HUES48 (cell line): ENCODE measurements around the gene SCUBE1.

Experiments
- H3K27ac ChIP-seq: one replicate; pipeline ENCODE4 v1.7.0; 2013; ENCODE audit warnings: low read depth, low read length, inconsistent platforms
- H3K27me3 ChIP-seq: 2 replicates; pipeline ENCODE4 v1.6.1; 2013; ENCODE audit warnings: mild to moderate bottlenecking, low read length; ENCODE audit not compliant: control insufficient read depth, insufficient read depth
- H3K36me3 ChIP-seq: 2 replicates; pipeline ENCODE4 v1.6.1; 2013; ENCODE audit warnings: low read length; ENCODE audit not compliant: control insufficient read depth, insufficient read depth
- H3K4me1 ChIP-seq: 2 replicates; pipeline ENCODE4 v1.6.1; 2013; ENCODE audit warnings: mild to moderate bottlenecking, low read length; ENCODE audit not compliant: control insufficient read depth, insufficient read depth
- H3K4me3 ChIP-seq: 2 replicates; pipeline ENCODE4 v1.5.1; 2013; ENCODE audit warnings: mild to moderate bottlenecking, low read depth, low read length
- H3K9ac ChIP-seq: 2 replicates; pipeline ENCODE4 v1.6.1; 2013; ENCODE audit warnings: mild to moderate bottlenecking, low read depth, low read length, moderate library complexity
- H3K9me3 ChIP-seq: 2 replicates; pipeline ENCODE4 v1.6.1; 2013; ENCODE audit warnings: low read length; ENCODE audit not compliant: control insufficient read depth, insufficient read depth

Gene SCUBE1

GRCh38 chr22:43179146-43179910 lies 163.8 kb downstream of the SCUBE1 start:
- H3K27ac ChIP-seq: no peak overlapping the region
- H3K36me3 ChIP-seq: peaks cover 91% of the 10 kb centered on the region
- H3K9ac ChIP-seq: no peak overlapping the region
- no peak overlapping the region for H3K4me3 ChIP-seq
- H3K9me3 ChIP-seq: no peaks in the 10 kb centered on the region
- H3K4me1 ChIP-seq: no peaks in the 10 kb centered on the region
- H3K27me3 ChIP-seq: no peaks in the 10 kb centered on the region

- Histone ChIP-seq H3K9ac (no peak overlapping the region), H3K9me3 (no peaks in the 10 kb centered on the region), H3K36me3 (peaks cover 92% of the 10 kb centered on the region), H3K4me3 (no peak overlapping the region), H3K4me1 (no peaks in the 10 kb centered on the region), H3K27ac (no peak overlapping the region), H3K27me3 (no peaks in the 10 kb centered on the region)
These were observed 165.7 kb downstream of the SCUBE1 start for GRCh38 chr22:43177479-43177878.

- Histone ChIP-seq H3K27ac (no peak overlapping the region), H3K36me3 (peaks cover 92% of the 10 kb centered on the region), H3K9me3 (no peaks in the 10 kb centered on the region), H3K9ac (no peak overlapping the region), H3K4me1 (no peaks in the 10 kb centered on the region), H3K27me3 (no peaks in the 10 kb centered on the region), H3K4me3 (no peak overlapping the region)
These were observed 167.1 kb downstream of the SCUBE1 start for GRCh38 chr22:43176090-43176489.

GRCh38 chr22:43174941-43175531 lies 168.1 kb downstream of the SCUBE1 start:
- Histone ChIP-seq H3K9ac (no peak overlapping the region), H3K27me3 (no peaks in the 10 kb centered on the region), H3K4me1 (no peaks in the 10 kb centered on the region), H3K36me3 (peaks cover 91% of the 10 kb centered on the region), H3K4me3 (no peak overlapping the region), H3K27ac (no peak overlapping the region), H3K9me3 (no peaks in the 10 kb centered on the region)

GRCh38 chr22:43173976-43174720 lies 169.0 kb downstream of the SCUBE1 start:
- no peaks in the 10 kb centered on the region for H3K9me3 ChIP-seq
- no peaks in the 10 kb centered on the region for H3K4me1 ChIP-seq
- peaks cover 91% of the 10 kb centered on the region for H3K36me3 ChIP-seq
- no peak overlapping the region for H3K27ac ChIP-seq
- H3K4me3 ChIP-seq: no peak overlapping the region
- H3K9ac ChIP-seq: no peak overlapping the region
- H3K27me3 ChIP-seq: no peaks in the 10 kb centered on the region

- no peak overlapping the region for H3K9ac ChIP-seq
- peaks cover 91% of the 10 kb centered on the region for H3K36me3 ChIP-seq
- H3K27ac ChIP-seq: no peak overlapping the region
- H3K4me3 ChIP-seq: no peak overlapping the region
- H3K27me3 ChIP-seq: no peaks in the 10 kb centered on the region
- H3K4me1 ChIP-seq: no peaks in the 10 kb centered on the region
- H3K9me3 ChIP-seq: no peaks in the 10 kb centered on the region
These were observed 169.6 kb downstream of the SCUBE1 start for GRCh38 chr22:43173566-43173965.

GRCh38 chr22:43172191-43172590 lies 171.0 kb downstream of the SCUBE1 start:
- Histone ChIP-seq H3K4me3 (no peak overlapping the region), H3K27ac (no peak overlapping the region), H3K9ac (no peak overlapping the region), H3K27me3 (no peaks in the 10 kb centered on the region), H3K4me1 (no peaks in the 10 kb centered on the region), H3K9me3 (no peaks in the 10 kb centered on the region), H3K36me3 (peaks cover 95% of the 10 kb centered on the region)

GRCh38 chr22:43171607-43172006 lies 171.6 kb downstream of the SCUBE1 start:
- no peak overlapping the region for H3K4me3 ChIP-seq
- H3K36me3 ChIP-seq: peaks cover 94% of the 10 kb centered on the region
- no peak overlapping the region for H3K27ac ChIP-seq
- no peaks in the 10 kb centered on the region for H3K4me1 ChIP-seq
- H3K27me3 ChIP-seq: no peaks in the 10 kb centered on the region
- H3K9ac ChIP-seq: no peak overlapping the region
- no peaks in the 10 kb centered on the region for H3K9me3 ChIP-seq

- H3K27me3 ChIP-seq: no peaks in the 10 kb centered on the region
- H3K27ac ChIP-seq: no peak overlapping the region
- H3K9me3 ChIP-seq: no peaks in the 10 kb centered on the region
- no peaks in the 10 kb centered on the region for H3K4me1 ChIP-seq
- H3K9ac ChIP-seq: no peak overlapping the region
- H3K36me3 ChIP-seq: peaks cover 90% of the 10 kb centered on the region
- H3K4me3 ChIP-seq: no peak overlapping the region
These were observed 172.1 kb downstream of the SCUBE1 start for GRCh38 chr22:43171019-43171491.

- Histone ChIP-seq H3K36me3 (peaks cover 81% of the 10 kb centered on the region), H3K9ac (no peak overlapping the region), H3K27ac (no peak overlapping the region), H3K4me1 (no peaks in the 10 kb centered on the region), H3K27me3 (no peaks in the 10 kb centered on the region), H3K4me3 (no peak overlapping the region), H3K9me3 (no peaks in the 10 kb centered on the region)
These were observed 173.1 kb downstream of the SCUBE1 start for GRCh38 chr22:43170131-43170480.
